ENCODE data around the gene TARS3.

- no peak for TF ChIP-seq CTCF (IDR thresholded peaks at IDR 0.05; ENCODE audit: low read depth, low read length)
- no peak for TF ChIP-seq EZH2phosphoT487 (IDR thresholded peaks at IDR 0.05; ENCODE audit: low read depth)
These were observed 100.6 kb downstream of the TARS3 start for GRCh38 chr15:101623367-101624304.

Measured in OCI-LY3 (cell line).